ENCODE data around the gene SLC8A1. TPM values are rescaled to one million over a fixed set of nuclear protein-coding genes. Genes with fewer than 3 reads are reported as not detected.

SLC8A1 gene
- total RNA-seq, 1 experiment from 2014 or later, result 0.43 TPM

DNA sequence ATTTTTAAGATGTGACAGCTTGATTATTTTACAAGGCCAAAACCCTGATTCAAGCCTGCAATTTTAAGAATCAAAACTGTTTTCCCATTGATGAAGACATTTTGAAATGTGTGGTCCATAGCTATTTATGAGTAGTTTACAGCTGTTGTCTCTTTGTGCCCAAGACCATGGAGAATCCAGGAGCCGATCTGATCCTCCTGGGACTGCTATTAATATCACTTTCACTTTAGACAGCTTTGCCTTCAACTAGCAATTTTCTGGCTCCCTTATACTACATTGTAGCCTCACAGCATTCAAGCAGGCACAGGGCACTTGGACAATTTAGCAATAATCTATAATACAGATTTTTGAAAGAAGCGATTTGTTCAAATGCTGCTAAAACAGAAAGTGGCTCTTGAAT is 172.9 kb downstream of the SLC8A1 start:
- no peak overlapping the region for H3K4me3 Mint-ChIP-seq (ENCODE audit: unreplicated experiment)
- H3K27ac Mint-ChIP-seq (ENCODE audit: unreplicated experiment), result no peak overlapping the region
- POLR2A ChIA-PET, result no interaction called here

DNA sequence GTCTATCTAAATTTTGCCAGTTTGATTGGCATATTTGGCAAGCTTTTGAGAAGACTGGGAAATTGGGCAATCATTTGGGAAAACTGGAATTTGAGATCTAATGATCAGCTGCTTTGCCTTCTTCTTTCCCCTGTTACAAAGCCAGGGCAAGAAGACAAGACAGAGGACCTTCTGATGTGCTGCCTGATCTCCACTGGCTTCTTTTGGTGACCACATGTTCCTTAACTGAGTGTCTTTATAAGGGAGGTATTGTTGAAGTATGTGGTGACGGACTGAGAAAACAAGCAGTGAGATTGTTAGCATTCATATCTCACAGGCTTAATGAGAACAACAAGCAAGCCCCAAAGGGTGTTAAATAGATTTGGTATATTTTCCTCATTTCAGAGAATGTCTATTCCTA is 175.8 kb downstream of the SLC8A1 start:
- ChIA-PET POLR2A (no interaction called here), CTCF (no interaction called here)
- no TSS peak for BruUV-seq (replicated peaks)
- Mint-ChIP-seq H3K27me3 (ENCODE audit: insufficient read depth, unreplicated experiment) (peaks cover 6% of the 10 kb centered on the region), H3K36me3 (ENCODE audit: insufficient read depth, unreplicated experiment) (no peaks in the 10 kb centered on the region), H3K4me3 (ENCODE audit: unreplicated experiment) (no peak overlapping the region), H3K27ac (ENCODE audit: unreplicated experiment) (no peak overlapping the region), H3K4me1 (ENCODE audit: low read depth, unreplicated experiment) (no peaks in the 10 kb centered on the region), H3K9me3 (ENCODE audit: unreplicated experiment) (no peaks in the 10 kb centered on the region)
- H3K27me3 ChIP-seq (replicated peaks; ENCODE audit: control insufficient read depth, insufficient read depth, low read length), result no peaks in the 10 kb centered on the region
- no peaks in the 10 kb centered on the region for H3K36me3 ChIP-seq (ENCODE audit: control insufficient read depth, insufficient read depth, low read length)
- no peak for DNase-seq
- H3K4me3 ChIP-seq (ENCODE audit: low read depth, low read length), result no peak overlapping the region
- no peaks in the 10 kb centered on the region for H3K4me1 ChIP-seq
- no peaks in the 10 kb centered on the region for H3K9me3 ChIP-seq
- intact Hi-C loops (cut with micrococcal nuclease; ENCODE audit: unreplicated experiment), result no loop called here
- TF ChIP-seq, protein P1, sequence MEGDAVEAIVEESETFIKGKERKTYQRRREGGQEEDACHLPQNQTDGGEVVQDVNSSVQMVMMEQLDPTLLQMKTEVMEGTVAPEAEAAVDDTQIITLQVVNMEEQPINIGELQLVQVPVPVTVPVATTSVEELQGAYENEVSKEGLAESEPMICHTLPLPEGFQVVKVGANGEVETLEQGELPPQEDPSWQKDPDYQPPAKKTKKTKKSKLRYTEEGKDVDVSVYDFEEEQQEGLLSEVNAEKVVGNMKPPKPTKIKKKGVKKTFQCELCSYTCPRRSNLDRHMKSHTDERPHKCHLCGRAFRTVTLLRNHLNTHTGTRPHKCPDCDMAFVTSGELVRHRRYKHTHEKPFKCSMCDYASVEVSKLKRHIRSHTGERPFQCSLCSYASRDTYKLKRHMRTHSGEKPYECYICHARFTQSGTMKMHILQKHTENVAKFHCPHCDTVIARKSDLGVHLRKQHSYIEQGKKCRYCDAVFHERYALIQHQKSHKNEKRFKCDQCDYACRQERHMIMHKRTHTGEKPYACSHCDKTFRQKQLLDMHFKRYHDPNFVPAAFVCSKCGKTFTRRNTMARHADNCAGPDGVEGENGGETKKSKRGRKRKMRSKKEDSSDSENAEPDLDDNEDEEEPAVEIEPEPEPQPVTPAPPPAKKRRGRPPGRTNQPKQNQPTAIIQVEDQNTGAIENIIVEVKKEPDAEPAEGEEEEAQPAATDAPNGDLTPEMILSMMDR (IDR thresholded peaks at IDR 0.05; ENCODE audit: insufficient read depth in 1 of 2, low read depth in 1 of 2, low read length in 1 of 2, severe bottlenecking in 1 of 2, unreplicated experiment in 1 of 2), result no peak

More for the DNA sequence above, 172.9 kb downstream of the SLC8A1 start:
- H3K4me1 ChIP-seq, result no peaks in the 10 kb centered on the region
- intact Hi-C loops (cut with micrococcal nuclease; ENCODE audit: unreplicated experiment), result no loop called here
- no peaks in the 10 kb centered on the region for H3K9me3 Mint-ChIP-seq (ENCODE audit: unreplicated experiment)
- no peak for DNase-seq
- H3K27me3 ChIP-seq (replicated peaks; ENCODE audit: control insufficient read depth, insufficient read depth, low read length), result no peaks in the 10 kb centered on the region
- peaks cover 10% of the 10 kb centered on the region for H3K27me3 Mint-ChIP-seq (ENCODE audit: insufficient read depth, unreplicated experiment)
- no TSS peak for BruUV-seq (replicated peaks)
- no peaks in the 10 kb centered on the region for H3K36me3 ChIP-seq (ENCODE audit: control insufficient read depth, insufficient read depth, low read length)
- H3K4me1 Mint-ChIP-seq (ENCODE audit: low read depth, unreplicated experiment), result no peaks in the 10 kb centered on the region
- H3K9me3 ChIP-seq, result no peaks in the 10 kb centered on the region
- CTCF ChIA-PET, result no interaction called here
- no peaks in the 10 kb centered on the region for H3K36me3 Mint-ChIP-seq (ENCODE audit: insufficient read depth, unreplicated experiment)
- H3K4me3 ChIP-seq (ENCODE audit: low read depth, low read length), result no peak overlapping the region
- TF ChIP-seq, protein P1 (IDR thresholded peaks at IDR 0.05; ENCODE audit: insufficient read depth in 1 of 2, low read depth in 1 of 2, low read length in 1 of 2, severe bottlenecking in 1 of 2, unreplicated experiment in 1 of 2), result no peak

DNA sequence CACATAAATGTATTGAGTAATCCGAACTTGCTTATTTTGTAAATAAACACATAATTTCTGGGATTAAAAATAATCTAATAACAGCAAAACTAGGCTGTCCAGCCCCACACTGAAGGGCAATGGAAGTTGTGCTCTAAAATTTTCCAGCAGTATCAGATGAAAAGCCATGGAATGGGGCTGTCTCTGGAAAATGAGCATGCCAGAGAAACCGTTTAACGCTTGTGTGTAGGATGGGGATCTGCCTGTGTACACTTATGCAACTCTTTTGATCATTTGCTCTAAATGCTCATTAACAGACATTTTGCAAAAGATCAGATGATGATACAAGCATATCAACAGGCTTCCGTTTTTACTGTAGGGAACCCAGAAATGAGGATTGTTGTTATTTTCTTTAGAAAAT is 177.6 kb downstream of the SLC8A1 start:
- BruUV-seq (replicated peaks), result no TSS peak
- no peak overlapping the region for H3K4me3 Mint-ChIP-seq (ENCODE audit: unreplicated experiment)
- no peaks in the 10 kb centered on the region for H3K4me1 ChIP-seq
- DNase-seq, result no peak
- no peaks in the 10 kb centered on the region for H3K27me3 ChIP-seq (replicated peaks; ENCODE audit: control insufficient read depth, insufficient read depth, low read length)
- H3K27me3 Mint-ChIP-seq (ENCODE audit: insufficient read depth, unreplicated experiment), result peaks cover 6% of the 10 kb centered on the region
- no peaks in the 10 kb centered on the region for H3K36me3 Mint-ChIP-seq (ENCODE audit: insufficient read depth, unreplicated experiment)
- CTCF ChIA-PET, result no interaction called here
- POLR2A ChIA-PET, result no interaction called here
- intact Hi-C loops (cut with micrococcal nuclease; ENCODE audit: unreplicated experiment), result no loop called here
- no peaks in the 10 kb centered on the region for H3K4me1 Mint-ChIP-seq (ENCODE audit: low read depth, unreplicated experiment)
- H3K9me3 ChIP-seq, result no peaks in the 10 kb centered on the region
- TF ChIP-seq, protein P1 (IDR thresholded peaks at IDR 0.05; ENCODE audit: insufficient read depth in 1 of 2, low read depth in 1 of 2, low read length in 1 of 2, severe bottlenecking in 1 of 2, unreplicated experiment in 1 of 2), result no peak
- H3K27ac Mint-ChIP-seq (ENCODE audit: unreplicated experiment), result no peak overlapping the region
- no peak overlapping the region for H3K4me3 ChIP-seq (ENCODE audit: low read depth, low read length)
- no peaks in the 10 kb centered on the region for H3K9me3 Mint-ChIP-seq (ENCODE audit: unreplicated experiment)
- no peaks in the 10 kb centered on the region for H3K36me3 ChIP-seq (ENCODE audit: control insufficient read depth, insufficient read depth, low read length)

All from Caco-2 (cell line).